Fibroblast of pulmonary artery (primary cell): ENCODE measurements around the gene VPS13D.

Source experiments
- DNase-seq: peaks from one replicate; pipeline ENCODE4 v3.0.0-alpha.2; 2010; ENCODE audit warnings: low read depth
- H3K4me3 ChIP-seq: replicated peaks from 2 replicates; pipeline ENCODE4 v1.5.1; 2011; ENCODE audit warnings: low read depth, mild to moderate bottlenecking, control low read depth, low read length, moderate library complexity
- CTCF ChIP-seq: IDR thresholded peaks from 2 replicates; pipeline ENCODE4 v1.5.1; 2011; ENCODE audit warnings: mild to moderate bottlenecking, control low read depth, low read length, inconsistent platforms; ENCODE audit errors: missing control alignments

Gene VPS13D

DNA sequence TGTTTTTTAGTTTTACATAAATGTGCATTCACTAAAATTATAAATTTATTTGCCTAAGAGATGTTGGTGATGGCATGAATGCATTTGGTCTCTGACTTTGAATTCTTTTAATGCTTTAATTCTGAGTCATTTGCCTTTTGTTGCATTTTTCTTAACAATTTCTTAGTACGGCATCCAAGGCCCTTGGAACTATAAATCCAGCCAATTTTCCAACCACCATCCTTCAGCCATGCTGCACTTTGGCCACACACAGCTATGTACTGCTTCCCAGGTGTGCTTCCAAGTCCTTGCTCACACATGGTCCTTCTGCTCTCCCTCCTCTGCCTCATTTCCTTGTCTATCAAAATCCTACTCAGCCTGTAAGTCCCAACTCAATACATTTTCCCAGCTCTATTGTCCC lies 227.1 kb downstream of the VPS13D start:
- DNase-seq = peak; percentile 69
- TF ChIP-seq CTCF = no peak
- H3K4me3 ChIP-seq = no peak overlapping the region

DNA sequence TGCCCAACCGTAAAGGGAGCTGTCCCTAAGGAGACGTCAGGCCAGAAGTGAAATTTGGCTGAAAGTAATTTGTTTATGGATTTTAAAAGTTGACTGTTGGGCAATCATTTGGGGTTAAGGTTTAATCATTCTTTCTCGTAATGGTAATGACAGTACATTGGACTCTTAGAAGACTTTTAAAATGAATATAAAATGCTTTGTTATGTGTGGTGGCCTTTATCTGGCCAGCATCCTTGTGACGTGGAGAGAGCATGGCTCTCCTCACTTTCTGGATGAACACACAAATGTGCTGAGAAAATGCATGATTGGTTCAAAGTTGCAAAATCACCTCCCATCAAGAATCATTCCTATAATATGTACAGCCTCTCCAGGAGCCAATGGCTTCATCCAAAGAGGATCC lies 227.9 kb downstream of the VPS13D start:
- DNase-seq = no peak
- no peak for TF ChIP-seq CTCF
- H3K4me3 ChIP-seq = no peak overlapping the region

GRCh38 chr1:12458571-12458970 lies 228.7 kb downstream of the VPS13D start:
- TF ChIP-seq CTCF = no peak
- DNase-seq = no peak
- H3K4me3 ChIP-seq = no peak overlapping the region

- no peak for TF ChIP-seq CTCF
- no peak for DNase-seq
- H3K4me3 ChIP-seq = no peak overlapping the region
Observed at GRCh38 chr1:12460121-12460520, 230.3 kb downstream of the VPS13D start.

DNA sequence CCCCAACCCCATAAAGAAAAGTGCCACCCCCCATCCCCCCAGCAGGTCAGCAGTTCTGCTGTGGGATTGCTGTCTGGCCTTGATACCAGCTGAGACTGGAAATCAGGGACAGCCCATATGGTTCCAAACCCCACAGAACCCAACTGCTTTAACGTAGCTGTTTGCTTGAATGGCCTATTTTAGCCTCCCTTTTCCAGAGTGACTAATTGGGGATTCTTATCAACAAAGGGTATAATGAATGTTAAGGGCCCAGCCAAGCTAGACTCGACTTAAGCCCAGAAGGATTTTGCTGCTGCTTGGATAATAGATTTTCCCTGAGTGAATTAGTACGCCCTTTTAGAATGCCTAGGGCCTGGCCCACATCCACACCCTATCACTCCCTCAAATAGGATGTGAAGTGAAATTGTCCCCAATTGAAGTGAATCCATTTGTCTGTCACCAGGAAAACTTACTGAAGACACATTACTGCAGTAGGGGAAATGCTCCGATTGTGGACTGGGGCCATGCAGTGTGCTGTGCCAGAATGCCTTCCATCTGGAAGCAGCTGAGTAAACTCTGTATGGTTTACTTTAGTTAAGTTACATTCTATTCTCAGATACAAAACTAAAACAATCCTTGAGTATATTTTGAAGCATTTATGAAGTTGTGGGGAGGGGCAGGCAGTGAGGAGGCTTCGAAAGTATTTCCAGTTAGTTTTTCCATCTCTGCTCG lies 231.2 kb downstream of the VPS13D start:
- H3K4me3 ChIP-seq = no peak overlapping the region
- TF ChIP-seq CTCF = no peak
- DNase-seq = no peak

- DNase-seq = no peak
- H3K4me3 ChIP-seq = no peak overlapping the region
- no peak for TF ChIP-seq CTCF
Observed at GRCh38 chr1:12461754-12462153, 231.9 kb downstream of the VPS13D start.

- no peak for DNase-seq
- H3K4me3 ChIP-seq = no peak overlapping the region
- no peak for TF ChIP-seq CTCF
Observed at GRCh38 chr1:12462586-12462985, 232.8 kb downstream of the VPS13D start.
